NCI-H1417 (cell line): ENCODE results near the gene ZNF2.
A peak's percentile ranks its signal among the peaks of the same experiment; 100 is the strongest.

Experiments
- DNase-seq, 3 experiments: peaks; one replicate each; lab custom pipeline; 2025; lab: John Stamatoyannopoulos, UW

Gene ZNF2

GRCh38 chr2:95206096-95206495 lies 40.5 kb downstream of the ZNF2 start:
- DNase-seq = peak in 2 of 3 experiments; percentile 3 to 30

DNA sequence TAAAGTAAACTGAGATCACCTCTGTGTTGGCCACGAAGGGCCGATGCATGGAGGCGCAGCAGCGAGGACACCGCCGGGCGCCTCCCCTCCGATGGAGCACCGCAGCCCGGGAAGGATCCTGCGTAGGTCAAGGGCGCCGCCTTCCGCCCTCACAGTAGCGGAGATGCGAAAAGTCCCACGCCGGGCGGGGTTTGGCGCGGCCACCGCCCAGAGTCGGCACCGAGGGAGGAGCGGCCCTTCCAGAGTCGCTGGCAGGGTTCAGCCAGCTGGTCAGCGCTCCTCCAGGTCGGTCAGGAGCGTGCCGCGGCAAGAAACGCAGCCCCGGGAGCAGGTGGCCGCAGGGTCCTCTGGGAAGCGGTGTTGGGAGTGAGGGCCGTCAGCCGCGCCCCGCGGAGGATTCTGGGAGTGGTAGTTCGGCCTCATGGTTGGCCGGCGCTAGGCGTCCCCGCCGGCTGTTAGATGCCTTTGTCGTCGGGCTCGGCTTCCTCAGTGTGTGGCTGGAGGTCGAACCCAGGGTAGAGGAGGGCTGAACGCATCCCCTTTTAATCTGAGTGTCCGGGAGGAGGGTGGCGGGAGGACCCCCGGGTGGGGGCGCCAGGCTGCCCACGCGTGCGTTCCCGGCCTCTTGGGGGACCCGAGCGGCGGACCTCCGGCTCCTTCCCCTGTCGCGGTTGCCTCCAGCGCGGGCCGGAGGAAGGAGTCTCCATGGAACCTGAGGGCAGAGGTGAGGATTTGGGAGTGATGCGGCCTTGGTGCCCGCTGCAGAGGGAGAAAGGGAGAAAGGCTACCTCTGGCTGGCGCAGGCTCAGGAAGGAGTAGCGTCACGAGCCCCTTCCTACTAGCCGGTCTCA lies 41.7 kb downstream of the ZNF2 start, which contains the start of gene ZNF892:
Gene ZNF892, plus strand, starts transcription at position 411 of the 851 bp plus-strand sequence. Its CDS starts 295 bp downstream, at position 706.
- DNase-seq = peak; percentile 88 to 95 (median 93)

- DNase-seq = no peak
These were observed 42.5 kb downstream of the ZNF2 start for GRCh38 chr2:95208106-95208505.

DNA sequence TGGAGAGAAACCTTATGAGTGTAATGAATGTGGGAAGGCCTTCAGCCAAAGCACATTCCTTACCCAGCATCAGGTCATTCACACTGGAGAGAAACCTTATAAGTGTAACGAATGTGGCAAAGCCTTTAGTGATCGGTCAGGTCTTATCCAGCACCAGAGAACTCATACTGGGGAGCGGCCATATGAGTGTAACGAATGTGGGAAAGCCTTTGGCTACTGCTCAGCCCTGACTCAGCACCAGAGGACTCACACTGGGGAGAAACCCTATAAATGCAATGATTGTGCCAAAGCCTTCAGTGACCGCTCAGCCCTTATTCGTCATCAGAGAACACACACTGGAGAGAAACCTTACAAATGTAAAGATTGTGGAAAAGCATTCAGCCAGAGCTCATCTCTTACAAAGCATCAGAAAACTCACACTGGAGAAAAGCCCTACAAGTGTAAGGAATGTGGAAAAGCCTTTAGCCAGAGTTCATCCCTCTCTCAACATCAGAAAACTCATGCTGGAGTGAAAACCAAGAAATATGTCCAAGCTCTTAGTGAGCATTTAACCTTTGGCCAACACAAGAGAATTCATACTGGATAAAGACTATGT lies 49.5 kb downstream of the ZNF2 start:
- DNase-seq = no peak

GRCh38 chr2:95220449-95220848 lies 54.8 kb downstream of the ZNF2 start:
- no peak for DNase-seq

DNA sequence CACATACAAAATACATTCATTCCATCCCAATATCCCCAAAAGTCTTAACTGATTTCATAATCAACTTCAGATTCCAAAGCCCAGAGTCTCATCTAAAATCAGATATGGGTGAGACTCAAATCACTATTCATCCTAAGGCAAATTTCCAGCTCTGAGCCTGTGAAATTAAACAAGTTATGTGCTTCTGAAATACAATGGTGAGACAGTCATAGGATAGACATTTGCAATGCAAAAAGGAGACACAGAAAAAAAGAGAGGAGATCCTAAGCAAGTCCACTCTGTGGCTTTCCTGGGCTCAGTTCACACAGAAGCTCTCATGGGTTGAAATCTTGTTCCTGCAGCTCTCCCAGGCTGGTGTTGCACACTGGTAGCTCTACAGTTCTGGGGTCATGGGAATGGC lies 60.0 kb downstream of the ZNF2 start:
- DNase-seq = no peak

DNA sequence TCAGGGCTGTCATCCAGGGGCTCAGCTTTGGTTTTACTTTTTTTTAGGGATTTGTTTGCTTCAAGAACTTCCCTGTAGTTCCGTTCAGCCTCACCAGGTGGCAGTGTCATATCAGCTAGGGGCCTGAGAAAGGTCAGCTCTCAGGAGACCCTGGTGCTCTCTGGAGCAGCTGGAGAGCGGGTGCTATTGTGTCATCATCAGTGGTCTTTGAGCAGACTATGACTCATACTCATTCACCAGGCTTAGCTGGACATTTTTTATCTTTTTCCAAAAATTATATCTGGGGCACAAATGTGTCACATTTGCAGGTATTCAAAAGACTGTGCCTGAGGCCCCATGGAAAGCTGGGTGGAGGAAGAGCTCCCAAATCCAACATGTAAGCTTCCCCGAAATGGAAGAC lies 66.1 kb downstream of the ZNF2 start:
- DNase-seq = peak; percentile 54 to 89 (median 63)

DNA sequence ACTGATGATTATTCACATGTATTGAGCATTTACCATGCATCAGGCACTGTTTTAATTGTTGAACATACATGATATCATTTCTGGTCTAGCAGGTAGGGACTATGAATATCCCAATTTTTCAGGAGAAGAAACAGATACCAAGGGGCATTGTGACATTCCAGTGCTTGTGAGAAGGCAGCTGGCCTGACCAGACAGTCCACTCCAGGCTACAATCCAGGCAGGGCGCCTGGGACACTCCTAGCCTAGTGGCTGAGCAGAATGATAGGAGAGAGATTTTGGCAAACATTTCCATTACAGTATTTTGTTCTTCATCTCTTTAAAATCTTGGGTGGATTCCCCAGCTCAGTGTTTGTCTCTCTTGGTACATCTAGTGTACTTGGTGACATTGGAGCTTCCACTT lies 66.6 kb downstream of the ZNF2 start:
- no peak for DNase-seq
